HepG2 (cell line): ENCODE data around the gene MDH2. TPM values are rescaled to one million over a fixed set of nuclear protein-coding genes. Genes with fewer than 3 reads are reported as not detected.
A peak's percentile ranks its signal among the peaks of the same experiment; 100 is the strongest.

Source experiments
- ATAC-seq: fragments of 200-7000 bp; cut with Tn5 transposase; 3 replicates; pipeline ENCODE4 v1.9.1; 2020; ENCODE audit warnings: mild to moderate bottlenecking, moderate library complexity
- BruUV-seq: library from RNA; stranded (reverse); fragments of 400-500 nt; replicated peaks from 2 replicates; lab custom pipeline; 2021; lab: Mats Ljungman, UMichigan
- CTCF ChIA-PET: fragments of 300-600 bp; formaldehyde crosslinking; extraction: SDS; loops from one replicate; lab custom pipeline; 2021; ENCODE audit warnings: low total read pairs, inconsistent platforms, low intra/inter-chr PET ratio; lab: Yijun Ruan, JAX
- POLR2A ChIA-PET: fragments of 350-600 bp; sonication (Branson Sonifier 250); formaldehyde crosslinking; loops from one replicate; lab custom pipeline; 2020; ENCODE audit warnings: antibody characterized with exemption, inconsistent platforms; lab: Yijun Ruan, JAX
- DNase-seq: peaks from one replicate; pipeline ENCODE4 v3.0.0-alpha.2; 2015; ENCODE audit warnings: low spot score
- FAIRE-seq: peaks from 3 replicates; lab custom pipeline; 2011; peaks lifted over from hg19 to GRCh38; lab: Jason Lieb, UNC
- H2AFZ ChIP-seq: one replicate; pipeline ENCODE4 v1.6.1; 2011; ENCODE audit warnings: low read length, inconsistent platforms
- H3K27ac ChIP-seq: fragments of 300-600 bp; 3 replicates; pipeline ENCODE4 v1.8.0; 2011; ENCODE audit warnings: mixed run types, mild to moderate bottlenecking, mixed read lengths, low read length, inconsistent platforms; ENCODE audit not compliant: insufficient read depth; ENCODE audit errors: extremely low read length
- H3K27me3 ChIP-seq, 2 experiments: fragments of 200-600 bp in 1 of 2; 2 replicates in 1 of 2; 3 replicates in 1 of 2; pipeline versions ENCODE4 v1.6.0 to v1.8.0; 2011; ENCODE audit warnings: low read length in 2 of 2, mild to moderate bottlenecking in 2 of 2, moderate library complexity in 2 of 2, inconsistent platforms in 1 of 2; ENCODE audit not compliant: insufficient read depth in 2 of 2, control insufficient read depth in 1 of 2
- H3K36me3 ChIP-seq, 2 experiments: fragments of 200-600 bp in 1 of 2; replicated peaks in 1 of 2; 2 replicates in 1 of 2; 3 replicates in 1 of 2; pipeline versions ENCODE4 v1.5.1 to v1.8.0; 2011; ENCODE audit warnings: low read length in 2 of 2, inconsistent platforms in 1 of 2; ENCODE audit not compliant: insufficient read depth in 2 of 2, control insufficient read depth in 1 of 2
- H3K4me1 ChIP-seq: 2 replicates; pipeline ENCODE4 v1.5.1; 2012; ENCODE audit warnings: low read length, inconsistent platforms; ENCODE audit not compliant: insufficient read depth
- H3K4me2 ChIP-seq: 2 replicates; pipeline ENCODE4 v1.6.0; 2011; ENCODE audit warnings: low read depth, low read length, inconsistent platforms
- H3K4me3 ChIP-seq, 3 experiments: fragments of 200-600 bp in 1 of 3; sonication (generic), shearing (Covaris generic) in 1 of 3; replicated peaks in 1 of 3; 2 replicates each; pipeline ENCODE4 v1.5.1; 2011 to 2016; ENCODE audit warnings: low read length in 3 of 3, inconsistent platforms in 2 of 3, low read depth in 2 of 3, mild to moderate bottlenecking in 2 of 3, control low read depth in 1 of 3, mixed read lengths in 1 of 3; ENCODE audit not compliant: insufficient read depth in 1 of 3
- H3K79me2 ChIP-seq: one replicate; pipeline ENCODE4 v1.6.1; 2011; ENCODE audit warnings: low read length, inconsistent platforms; ENCODE audit not compliant: insufficient read depth
- H3K9ac ChIP-seq: 2 replicates; pipeline ENCODE4 v1.6.0; 2011; ENCODE audit warnings: mild to moderate bottlenecking, low read depth, low read length, inconsistent platforms; ENCODE audit not compliant: insufficient read depth
- H3K9me3 ChIP-seq: 2 replicates; pipeline ENCODE4 v1.5.1; 2012; ENCODE audit warnings: mild to moderate bottlenecking, low read length
- H4K20me1 ChIP-seq: 2 replicates; pipeline ENCODE4 v1.6.0; 2011; ENCODE audit warnings: inconsistent platforms, mild to moderate bottlenecking, low read length, moderate library complexity; ENCODE audit not compliant: insufficient read depth
- AGO2 ChIP-seq: fragments of 200-400 bp; formaldehyde crosslinking; optimal IDR thresholded peaks from 2 replicates; pipeline ENCODE3; 2017; ENCODE audit warnings: mild to moderate bottlenecking, low read depth, low read length, moderate library complexity
- KDM2A ChIP-seq: sonication (generic); formaldehyde crosslinking; IDR thresholded peaks from 2 replicates; pipeline ENCODE4 v1.4.0; 2020; ENCODE audit warnings: low read depth, missing genetic modification reagents, borderline replicate concordance
- RBFOX2 ChIP-seq: fragments of 200-400 bp; formaldehyde crosslinking; IDR thresholded peaks from 2 replicates; pipeline ENCODE4 v1.6.1; 2017; ENCODE audit warnings: low read depth, mild to moderate bottlenecking, low read length
- STAG1 ChIP-seq: sonication (generic); formaldehyde crosslinking; IDR thresholded peaks from 2 replicates; pipeline ENCODE4 v1.4.0; 2020; ENCODE audit warnings: missing genetic modification reagents
- ZFX ChIP-seq: sonication (generic); formaldehyde crosslinking; IDR thresholded peaks from 2 replicates; pipeline ENCODE4 v1.4.0; 2020; ENCODE audit warnings: mild to moderate bottlenecking, low read depth, missing genetic modification reagents, moderate library complexity
- ZNF619 ChIP-seq: sonication (generic); formaldehyde crosslinking; IDR thresholded peaks from 2 replicates; pipeline ENCODE4 v1.4.0; 2020; ENCODE audit warnings: mild to moderate bottlenecking, missing genetic modification reagents
- ZNF768 ChIP-seq: sonication (generic); formaldehyde crosslinking; IDR thresholded peaks from 2 replicates; pipeline ENCODE4 v1.4.0; 2020; ENCODE audit warnings: missing genetic modification reagents
- WGBS: methylation state at CpG from one replicate; pipeline ENCODE4 v1.1.6; 2017; ENCODE audit warnings: low lambda C conversion rate; 5-methylcytosine and 5-hydroxymethylcytosine counted together
- in situ Hi-C: cut with HindIII; loops from 2 replicates; pipeline ENCODE4 v1.10.0; 2017; ENCODE audit warnings: low pct_unique_long_range_greater_than_20kb; ENCODE audit not compliant: extremely low pct_ligation_motif_present
- intact Hi-C: fragments of 100-400 bp; cut with micrococcal nuclease; formaldehyde crosslinking; loops from one replicate; pipeline ENCODE4 v1.10.0; 2022; ENCODE audit not compliant: unreplicated experiment
- polyA plus RNA-seq, 8 experiments: library from polyadenylated mRNA; depleted of rRNA in 3 of 8; stranded (reverse) in 7 of 8; unstranded in 1 of 8; fragments of >200 nt; fragmentation: Illumina TruSeq in 4 of 8; extraction: Trizol in 4 of 8; gene quantifications; 2 replicates each; pipeline versions ENCODE4 v1.2.1 to v1.2.3, GENCODE V29; 2011 to 2016; ENCODE audit warnings: low read depth in 4 of 8, missing spikeins in 1 of 8, mixed read lengths in 1 of 8; ENCODE audit not compliant: insufficient read depth in 1 of 8
- total RNA-seq, 5 experiments: library from RNA; depleted of rRNA; stranded (reverse); fragments of >200 nt; fragmentation: Illumina TruSeq; extraction: Trizol; gene quantifications; 2 replicates each; pipeline ENCODE4 v1.2.3, GENCODE V29; 2016; ENCODE audit warnings: low read depth in 1 of 5
- TF ChIP-seq, protein P1 (sequence below): sonication (generic); formaldehyde crosslinking; IDR thresholded peaks from 2 replicates; pipeline ENCODE4 v1.4.0; 2020; ENCODE audit warnings: missing genetic modification reagents
- TF ChIP-seq, protein P2 (sequence below): sonication (generic); formaldehyde crosslinking; IDR thresholded peaks from 2 replicates; pipeline ENCODE4 v1.5.0; 2020; ENCODE audit warnings: mild to moderate bottlenecking, missing genetic modification reagents
- TF ChIP-seq, protein P3 (sequence below): IDR thresholded peaks from 2 replicates; pipeline ENCODE4 v1.6.1; 2016; ENCODE audit warnings: mild to moderate bottlenecking
- TF ChIP-seq, protein P4 (sequence below): sonication (generic); formaldehyde crosslinking; IDR thresholded peaks from 2 replicates; pipeline ENCODE4 v1.5.1; 2020; ENCODE audit warnings: mild to moderate bottlenecking, missing genetic modification reagents, moderate library complexity
- TF ChIP-seq, protein P5 (sequence below): sonication (generic); formaldehyde crosslinking; IDR thresholded peaks from 2 replicates; pipeline ENCODE4 v1.8.0; 2023; ENCODE audit warnings: mild to moderate bottlenecking, missing genetic modification reagents

The MDH2 gene
- total and polyA plus RNA-seq, 2 of the 13 experiments (the other 11 are each of a cell fraction or from before 2014, with no cell fraction given), result 81.4 to 90.3 TPM

DNA sequence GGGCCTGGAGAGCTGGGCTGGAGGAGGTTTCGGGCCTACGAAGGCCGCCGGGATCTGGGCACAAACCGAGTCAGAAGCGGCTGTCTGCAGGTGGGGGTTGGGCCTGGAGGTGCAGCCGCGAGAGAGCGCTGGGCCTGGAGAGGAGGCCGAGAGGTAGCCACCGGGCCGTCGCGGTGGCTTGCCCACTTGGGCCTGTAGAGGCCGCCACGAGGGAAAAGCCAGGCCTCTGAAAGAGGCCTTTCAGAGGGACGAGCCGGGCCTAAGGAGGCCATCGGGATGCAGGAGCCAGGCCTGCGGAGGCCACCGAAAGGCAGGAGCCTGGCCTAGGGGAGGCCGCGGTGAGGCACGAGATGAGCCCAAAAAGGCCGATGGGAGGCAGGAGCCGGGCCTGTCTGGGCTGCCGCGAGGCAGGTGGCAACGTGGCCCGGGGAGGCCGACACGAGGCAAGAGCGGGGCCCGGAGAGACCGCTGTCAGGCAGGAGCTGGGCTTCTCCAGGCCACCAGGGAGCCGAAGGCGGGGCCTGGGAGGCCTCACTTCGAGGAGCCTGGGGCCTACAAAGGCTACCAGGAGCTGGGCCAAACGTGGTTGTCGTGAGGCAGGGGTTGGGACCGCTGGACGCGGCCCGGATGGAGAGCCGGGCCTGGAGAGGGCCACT lies 25.6 kb downstream of the MDH2 start:
- FAIRE-seq (no peak), DNase-seq (no peak), ATAC-seq (peak; percentile 32)
- ChIA-PET POLR2A (interaction anchor here (1.1 kb wide), 1 partner anchor 10 kb away, joined by 3 read pairs; no protein-coding TSS in a partner anchor), CTCF (no interaction called here)
- intact Hi-C loops, result no loop called here
- in situ Hi-C loops, result no loop called here
- Histone ChIP-seq H4K20me1 (no peaks in the 10 kb centered on the region; the same call in 1 of the 2 replicates), H3K4me2 (no peak overlapping the region), H2AFZ (no peak overlapping the region), H3K27me3 (no peaks in the 10 kb centered on the region), H3K79me2 (no peaks in the 10 kb centered on the region), H3K36me3 (peaks cover 32 to 44% of the 10 kb centered on the region in 2 experiments; a peak in 4 of 5 replicates), H3K9ac (no peak overlapping the region), H3K4me3 (no peak overlapping the region), H3K4me1 (no peaks in the 10 kb centered on the region), H3K27ac (no peak overlapping the region), H3K9me3 (no peaks in the 10 kb centered on the region)
- 92% methylated on average over 43 of the region's 45 CpGs for WGBS
- no TSS peak for BruUV-seq
- TF ChIP-seq, protein P1, sequence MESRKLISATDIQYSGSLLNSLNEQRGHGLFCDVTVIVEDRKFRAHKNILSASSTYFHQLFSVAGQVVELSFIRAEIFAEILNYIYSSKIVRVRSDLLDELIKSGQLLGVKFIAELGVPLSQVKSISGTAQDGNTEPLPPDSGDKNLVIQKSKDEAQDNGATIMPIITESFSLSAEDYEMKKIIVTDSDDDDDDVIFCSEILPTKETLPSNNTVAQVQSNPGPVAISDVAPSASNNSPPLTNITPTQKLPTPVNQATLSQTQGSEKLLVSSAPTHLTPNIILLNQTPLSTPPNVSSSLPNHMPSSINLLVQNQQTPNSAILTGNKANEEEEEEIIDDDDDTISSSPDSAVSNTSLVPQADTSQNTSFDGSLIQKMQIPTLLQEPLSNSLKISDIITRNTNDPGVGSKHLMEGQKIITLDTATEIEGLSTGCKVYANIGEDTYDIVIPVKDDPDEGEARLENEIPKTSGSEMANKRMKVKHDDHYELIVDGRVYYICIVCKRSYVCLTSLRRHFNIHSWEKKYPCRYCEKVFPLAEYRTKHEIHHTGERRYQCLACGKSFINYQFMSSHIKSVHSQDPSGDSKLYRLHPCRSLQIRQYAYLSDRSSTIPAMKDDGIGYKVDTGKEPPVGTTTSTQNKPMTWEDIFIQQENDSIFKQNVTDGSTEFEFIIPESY, result peak; percentile 98
- peak; percentile 31; the same call in 1 of the 2 replicates for TF ChIP-seq ZFX
- 0 out of 2 replicates have a peak, but pooled peaks have one; percentile 7 for TF ChIP-seq RBFOX2
- TF ChIP-seq, protein P2, sequence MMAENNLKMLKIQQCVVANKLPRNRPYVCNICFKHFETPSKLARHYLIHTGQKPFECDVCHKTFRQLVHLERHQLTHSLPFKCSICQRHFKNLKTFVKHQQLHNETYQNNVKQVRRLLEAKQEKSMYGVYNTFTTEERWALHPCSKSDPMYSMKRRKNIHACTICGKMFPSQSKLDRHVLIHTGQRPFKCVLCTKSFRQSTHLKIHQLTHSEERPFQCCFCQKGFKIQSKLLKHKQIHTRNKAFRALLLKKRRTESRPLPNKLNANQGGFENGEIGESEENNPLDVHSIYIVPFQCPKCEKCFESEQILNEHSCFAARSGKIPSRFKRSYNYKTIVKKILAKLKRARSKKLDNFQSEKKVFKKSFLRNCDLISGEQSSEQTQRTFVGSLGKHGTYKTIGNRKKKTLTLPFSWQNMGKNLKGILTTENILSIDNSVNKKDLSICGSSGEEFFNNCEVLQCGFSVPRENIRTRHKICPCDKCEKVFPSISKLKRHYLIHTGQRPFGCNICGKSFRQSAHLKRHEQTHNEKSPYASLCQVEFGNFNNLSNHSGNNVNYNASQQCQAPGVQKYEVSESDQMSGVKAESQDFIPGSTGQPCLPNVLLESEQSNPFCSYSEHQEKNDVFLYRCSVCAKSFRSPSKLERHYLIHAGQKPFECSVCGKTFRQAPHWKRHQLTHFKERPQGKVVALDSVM (CRISPR knock-in tag), result peak; percentile 27; the same call in 1 of the 2 replicates
- TF ChIP-seq KDM2A, result 0 out of 2 replicates have a peak, but pooled peaks have one; percentile 19
- TF ChIP-seq, protein P3, sequence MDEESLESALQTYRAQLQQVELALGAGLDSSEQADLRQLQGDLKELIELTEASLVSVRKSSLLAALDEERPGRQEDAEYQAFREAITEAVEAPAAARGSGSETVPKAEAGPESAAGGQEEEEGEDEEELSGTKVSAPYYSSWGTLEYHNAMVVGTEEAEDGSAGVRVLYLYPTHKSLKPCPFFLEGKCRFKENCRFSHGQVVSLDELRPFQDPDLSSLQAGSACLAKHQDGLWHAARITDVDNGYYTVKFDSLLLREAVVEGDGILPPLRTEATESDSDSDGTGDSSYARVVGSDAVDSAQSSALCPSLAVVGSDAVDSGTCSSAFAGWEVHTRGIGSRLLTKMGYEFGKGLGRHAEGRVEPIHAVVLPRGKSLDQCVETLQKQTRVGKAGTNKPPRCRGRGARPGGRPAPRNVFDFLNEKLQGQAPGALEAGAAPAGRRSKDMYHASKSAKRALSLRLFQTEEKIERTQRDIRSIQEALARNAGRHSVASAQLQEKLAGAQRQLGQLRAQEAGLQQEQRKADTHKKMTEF (CRISPR knock-in tag), result 0 out of 2 replicates have a peak, but pooled peaks have one; percentile 34
- 0 out of 2 replicates have a peak, but pooled peaks have one; percentile 3 for TF ChIP-seq ZNF768 (CRISPR knock-in tag)
- TF ChIP-seq, protein P4, sequence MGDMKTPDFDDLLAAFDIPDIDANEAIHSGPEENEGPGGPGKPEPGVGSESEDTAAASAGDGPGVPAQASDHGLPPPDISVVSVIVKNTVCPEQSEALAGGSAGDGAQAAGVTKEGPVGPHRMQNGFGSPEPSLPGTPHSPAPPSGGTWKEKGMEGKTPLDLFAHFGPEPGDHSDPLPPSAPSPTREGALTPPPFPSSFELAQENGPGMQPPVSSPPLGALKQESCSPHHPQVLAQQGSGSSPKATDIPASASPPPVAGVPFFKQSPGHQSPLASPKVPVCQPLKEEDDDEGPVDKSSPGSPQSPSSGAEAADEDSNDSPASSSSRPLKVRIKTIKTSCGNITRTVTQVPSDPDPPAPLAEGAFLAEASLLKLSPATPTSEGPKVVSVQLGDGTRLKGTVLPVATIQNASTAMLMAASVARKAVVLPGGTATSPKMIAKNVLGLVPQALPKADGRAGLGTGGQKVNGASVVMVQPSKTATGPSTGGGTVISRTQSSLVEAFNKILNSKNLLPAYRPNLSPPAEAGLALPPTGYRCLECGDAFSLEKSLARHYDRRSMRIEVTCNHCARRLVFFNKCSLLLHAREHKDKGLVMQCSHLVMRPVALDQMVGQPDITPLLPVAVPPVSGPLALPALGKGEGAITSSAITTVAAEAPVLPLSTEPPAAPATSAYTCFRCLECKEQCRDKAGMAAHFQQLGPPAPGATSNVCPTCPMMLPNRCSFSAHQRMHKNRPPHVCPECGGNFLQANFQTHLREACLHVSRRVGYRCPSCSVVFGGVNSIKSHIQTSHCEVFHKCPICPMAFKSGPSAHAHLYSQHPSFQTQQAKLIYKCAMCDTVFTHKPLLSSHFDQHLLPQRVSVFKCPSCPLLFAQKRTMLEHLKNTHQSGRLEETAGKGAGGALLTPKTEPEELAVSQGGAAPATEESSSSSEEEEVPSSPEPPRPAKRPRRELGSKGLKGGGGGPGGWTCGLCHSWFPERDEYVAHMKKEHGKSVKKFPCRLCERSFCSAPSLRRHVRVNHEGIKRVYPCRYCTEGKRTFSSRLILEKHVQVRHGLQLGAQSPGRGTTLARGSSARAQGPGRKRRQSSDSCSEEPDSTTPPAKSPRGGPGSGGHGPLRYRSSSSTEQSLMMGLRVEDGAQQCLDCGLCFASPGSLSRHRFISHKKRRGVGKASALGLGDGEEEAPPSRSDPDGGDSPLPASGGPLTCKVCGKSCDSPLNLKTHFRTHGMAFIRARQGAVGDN (CRISPR knock-in tag), result peak; percentile 42
- no peak for TF ChIP-seq ZNF619 (CRISPR knock-in tag)
- TF ChIP-seq, protein P5, sequence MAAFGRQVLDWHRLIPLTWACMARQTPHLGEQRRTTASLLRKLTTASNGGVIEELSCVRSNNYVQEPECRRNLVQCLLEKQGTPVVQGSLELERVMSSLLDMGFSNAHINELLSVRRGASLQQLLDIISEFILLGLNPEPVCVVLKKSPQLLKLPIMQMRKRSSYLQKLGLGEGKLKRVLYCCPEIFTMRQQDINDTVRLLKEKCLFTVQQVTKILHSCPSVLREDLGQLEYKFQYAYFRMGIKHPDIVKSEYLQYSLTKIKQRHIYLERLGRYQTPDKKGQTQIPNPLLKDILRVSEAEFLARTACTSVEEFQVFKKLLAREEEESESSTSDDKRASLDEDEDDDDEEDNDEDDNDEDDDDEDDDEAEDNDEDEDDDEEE, result no peak
- peak; percentile 67 for TF ChIP-seq AGO2
- 0 out of 2 replicates have a peak, but pooled peaks have one; percentile 6 for TF ChIP-seq STAG1
